Neural cell (in vitro differentiated cells): ENCODE measurements around the gene MOV10L1. TPM values are rescaled to one million over a fixed set of nuclear protein-coding genes. Genes with fewer than 3 reads are reported as not detected.
"Not testable (repeated sequence)": the region's sequence is repeated elsewhere in the genome, so short reads cannot be mapped to it uniquely, and the experiment has no call there.

ENCODE experiments used
- H2AFZ ChIP-seq: fragments of 200-600, 300-800 bp; sonication (generic), shearing (Covaris generic); 2 replicates; pipeline ENCODE4 v1.6.0; 2014; ENCODE audit warnings: low read depth, mild to moderate bottlenecking, antibody characterized with exemption, low read length, moderate library complexity
- H3F3A ChIP-seq: fragments of 200-600 bp; shearing (Covaris generic); 2 replicates; pipeline ENCODE4 v1.6.1; 2016; ENCODE audit warnings: mild to moderate bottlenecking, moderate library complexity, mixed read lengths, antibody characterized with exemption, low read length; ENCODE audit not compliant: insufficient read depth, poor library complexity, severe bottlenecking
- H3K27ac ChIP-seq: fragments of 200-600, 300-800 bp; sonication (generic), shearing (Covaris generic); 2 replicates; pipeline ENCODE4 v1.5.1; 2014; ENCODE audit warnings: mild to moderate bottlenecking, low read length, moderate library complexity
- H3K27me3 ChIP-seq: fragments of 300-800, 200-600 bp; sonication (generic), shearing (Covaris generic); 2 replicates; pipeline ENCODE4 v1.6.0; 2014; ENCODE audit warnings: mild to moderate bottlenecking, low read depth, low read length, moderate library complexity; ENCODE audit not compliant: insufficient read depth
- H3K36me3 ChIP-seq: fragments of 300-800, 200-600 bp; sonication (generic), shearing (Covaris generic); 2 replicates; pipeline ENCODE4 v1.5.1; 2014; ENCODE audit warnings: mild to moderate bottlenecking, antibody characterized with exemption, low read length, moderate library complexity; ENCODE audit not compliant: insufficient read depth
- H3K4me2 ChIP-seq: fragments of 300-800, 200-600 bp; sonication (generic), shearing (Covaris generic); 2 replicates; pipeline ENCODE4 v1.6.0; 2014; ENCODE audit warnings: mild to moderate bottlenecking, low read length
- H3K4me3 ChIP-seq: fragments of 300-800, 200-600 bp; sonication (generic), shearing (Covaris generic); 2 replicates; pipeline ENCODE4 v1.5.1; 2014; ENCODE audit warnings: mild to moderate bottlenecking, low read length, moderate library complexity
- H3K79me2 ChIP-seq: fragments of 200-600 bp; shearing (Covaris generic); replicated peaks from 2 replicates; pipeline ENCODE4 v1.6.0; 2014; ENCODE audit warnings: mild to moderate bottlenecking, low read length, moderate library complexity; ENCODE audit not compliant: insufficient read depth
- H3K9ac ChIP-seq: fragments of 300-800, 200-600 bp; sonication (generic), shearing (Covaris generic); 2 replicates; pipeline ENCODE4 v1.6.1; 2016; ENCODE audit warnings: mild to moderate bottlenecking, low read length, mixed read lengths
- H3K9me2 ChIP-seq: fragments of 200-600 bp; shearing (Covaris generic); 2 replicates; pipeline ENCODE4 v1.6.1; 2016; ENCODE audit warnings: mild to moderate bottlenecking, low read length, mixed read lengths; ENCODE audit not compliant: insufficient read depth
- H3K9me3 ChIP-seq: fragments of 200-600, 300-800 bp; sonication (generic), shearing (Covaris generic); 2 replicates; pipeline ENCODE4 v1.6.1; 2016; ENCODE audit warnings: mild to moderate bottlenecking, mixed run types, low read length, moderate library complexity, mixed read lengths
- H4K20me1 ChIP-seq: fragments of 200-600 bp; shearing (Covaris generic); 2 replicates; pipeline ENCODE4 v1.6.1; 2016; ENCODE audit warnings: mild to moderate bottlenecking, mixed run types; ENCODE audit not compliant: insufficient read depth
- EP300 ChIP-seq: fragments of 450-650 bp; conservative IDR thresholded peaks from 2 replicates; pipeline ENCODE4 v1.6.1; 2014; ENCODE audit warnings: antibody characterized with exemption, mild to moderate bottlenecking, moderate library complexity; ENCODE audit not compliant: poor library complexity, severe bottlenecking
- EZH2 ChIP-seq: fragments of 200-600, 300-800 bp; shearing (Covaris generic), sonication (generic); IDR thresholded peaks from 2 replicates; pipeline ENCODE4 v1.6.1; 2014; ENCODE audit warnings: antibody characterized with exemption, low read length, borderline replicate concordance, mild to moderate bottlenecking; ENCODE audit not compliant: insufficient read depth, poor library complexity, severe bottlenecking
- RAD21 ChIP-seq: fragments of 450-650 bp; conservative IDR thresholded peaks from 2 replicates; pipeline ENCODE4 v1.6.1; 2014; ENCODE audit warnings: antibody characterized with exemption, mild to moderate bottlenecking, moderate library complexity
- SMC3 ChIP-seq: fragments of 450-650 bp; conservative IDR thresholded peaks from 2 replicates; pipeline ENCODE4 v1.6.1; 2014; ENCODE audit warnings: antibody characterized with exemption, mild to moderate bottlenecking, moderate library complexity; ENCODE audit not compliant: poor library complexity
- TAF1 ChIP-seq: IDR thresholded peaks from 2 replicates; pipeline ENCODE4 v1.6.1; 2012; ENCODE audit warnings: low read depth
- polyA plus RNA-seq: library from polyadenylated mRNA; depleted of rRNA; stranded (reverse); fragments of >200 nt; gene quantifications from 2 replicates; pipeline ENCODE4 v1.2.3, GENCODE V29; 2014
- TF ChIP-seq, protein P1 (sequence below): fragments of 450-650 bp; IDR thresholded peaks from 2 replicates; pipeline ENCODE4 v1.5.1; 2014; ENCODE audit warnings: antibody characterized with exemption, mild to moderate bottlenecking, moderate library complexity; ENCODE audit not compliant: poor library complexity, severe bottlenecking
- TF ChIP-seq, protein P2 (sequence below): IDR thresholded peaks from 2 replicates; pipeline ENCODE4 v1.6.1; 2012; ENCODE audit warnings: borderline replicate concordance

The MOV10L1 gene
- polyA plus RNA-seq, 1 donor from 2014 or later: not detected

DNA sequence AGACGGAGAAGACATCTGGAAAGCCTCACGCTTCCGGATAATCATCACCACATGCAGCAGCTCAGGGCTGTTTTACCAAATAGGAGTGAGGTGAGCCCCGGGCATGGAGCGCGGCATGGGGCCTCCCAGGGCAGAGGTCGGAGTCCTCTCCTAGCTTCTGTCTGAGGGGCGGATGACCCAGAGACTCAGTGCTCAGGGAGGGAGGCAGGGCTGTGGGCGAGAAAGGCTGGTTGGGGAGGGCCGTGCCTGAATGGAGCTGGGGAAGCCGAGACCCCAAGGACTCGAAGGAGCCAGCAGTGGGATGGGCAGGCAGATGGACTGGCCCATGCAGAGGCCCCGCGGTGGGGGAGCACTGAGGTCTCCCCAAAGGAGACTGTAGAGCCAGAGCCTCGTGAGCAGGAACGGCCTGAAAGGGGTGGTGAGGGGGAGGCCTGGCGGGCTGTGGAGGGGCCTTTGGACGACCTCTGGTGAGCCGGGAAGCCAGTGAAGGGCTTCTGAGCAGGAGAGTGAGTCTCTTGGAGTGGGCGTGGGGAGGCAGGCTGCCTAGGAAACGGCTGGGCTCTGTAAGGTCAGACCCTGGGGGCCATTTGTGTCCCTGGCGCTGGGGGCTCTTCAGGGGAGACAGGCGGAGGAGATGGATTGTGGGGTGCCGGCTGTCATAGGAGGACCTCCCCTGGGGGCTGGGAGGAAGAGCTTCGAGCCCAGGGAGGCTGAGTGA lies 56.1 kb downstream of the MOV10L1 start:
- H3K9ac ChIP-seq: no peak overlapping the region

DNA sequence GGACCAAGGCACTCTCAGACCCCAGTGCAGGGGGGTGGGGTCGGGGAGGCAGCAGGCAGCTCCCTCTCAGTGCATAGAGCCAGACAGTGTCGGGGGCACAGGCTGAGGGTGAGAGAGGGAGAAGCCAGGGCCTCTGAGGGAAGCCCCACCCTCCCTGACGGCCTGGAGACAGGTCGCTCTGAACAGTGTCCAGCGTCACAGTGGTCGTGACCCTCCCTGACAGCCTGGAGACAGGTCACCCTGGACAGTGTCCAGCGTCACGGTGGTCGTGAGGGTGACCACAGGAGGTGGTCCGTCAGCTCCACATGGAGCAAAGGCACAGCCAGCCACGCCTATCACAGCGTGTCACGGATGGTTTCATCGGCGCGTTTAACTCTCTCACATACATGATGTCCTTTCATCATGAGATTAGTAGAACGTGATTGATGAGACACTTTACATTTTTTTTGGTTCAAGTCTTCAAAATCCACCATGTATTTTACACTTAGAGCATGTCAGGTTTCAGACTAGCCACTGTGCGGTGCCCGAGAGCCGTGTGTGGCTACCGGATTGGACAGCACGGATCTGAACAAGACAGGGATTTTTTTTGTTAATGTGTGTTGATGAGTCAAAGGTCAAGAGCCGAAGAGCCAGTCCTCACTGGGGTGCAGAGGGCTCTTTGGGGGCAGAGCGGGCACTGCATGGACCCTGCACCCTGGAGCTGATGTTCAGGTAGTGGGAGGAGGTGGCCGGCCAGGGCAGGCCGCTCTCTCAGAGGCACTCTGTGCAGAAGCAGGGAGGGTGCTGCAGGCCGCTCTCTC lies 56.8 kb downstream of the MOV10L1 start:
- H3K79me2 ChIP-seq: no peaks in the 10 kb centered on the region
- H3K4me2 ChIP-seq: no peak overlapping the region
- TF ChIP-seq, protein P1, sequence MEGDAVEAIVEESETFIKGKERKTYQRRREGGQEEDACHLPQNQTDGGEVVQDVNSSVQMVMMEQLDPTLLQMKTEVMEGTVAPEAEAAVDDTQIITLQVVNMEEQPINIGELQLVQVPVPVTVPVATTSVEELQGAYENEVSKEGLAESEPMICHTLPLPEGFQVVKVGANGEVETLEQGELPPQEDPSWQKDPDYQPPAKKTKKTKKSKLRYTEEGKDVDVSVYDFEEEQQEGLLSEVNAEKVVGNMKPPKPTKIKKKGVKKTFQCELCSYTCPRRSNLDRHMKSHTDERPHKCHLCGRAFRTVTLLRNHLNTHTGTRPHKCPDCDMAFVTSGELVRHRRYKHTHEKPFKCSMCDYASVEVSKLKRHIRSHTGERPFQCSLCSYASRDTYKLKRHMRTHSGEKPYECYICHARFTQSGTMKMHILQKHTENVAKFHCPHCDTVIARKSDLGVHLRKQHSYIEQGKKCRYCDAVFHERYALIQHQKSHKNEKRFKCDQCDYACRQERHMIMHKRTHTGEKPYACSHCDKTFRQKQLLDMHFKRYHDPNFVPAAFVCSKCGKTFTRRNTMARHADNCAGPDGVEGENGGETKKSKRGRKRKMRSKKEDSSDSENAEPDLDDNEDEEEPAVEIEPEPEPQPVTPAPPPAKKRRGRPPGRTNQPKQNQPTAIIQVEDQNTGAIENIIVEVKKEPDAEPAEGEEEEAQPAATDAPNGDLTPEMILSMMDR: peak; percentile 61
- TF ChIP-seq TAF1: no peak
- TF ChIP-seq EP300: no peak
- TF ChIP-seq RAD21: peak; percentile 56
- TF ChIP-seq SMC3: peak; percentile 25
- no peak for TF ChIP-seq EZH2
- no peaks in the 10 kb centered on the region for H3K9me2 ChIP-seq
- H3K27ac ChIP-seq: peak overlapping the region; percentile 58
- H3K9ac ChIP-seq: peak overlapping the region; percentile 35
- H2AFZ ChIP-seq: no peak overlapping the region
- no peaks in the 10 kb centered on the region for H3K27me3 ChIP-seq
- H4K20me1 ChIP-seq: no peaks in the 10 kb centered on the region
- no peaks in the 10 kb centered on the region for H3K9me3 ChIP-seq
- H3K36me3 ChIP-seq: no peaks in the 10 kb centered on the region
- no peak overlapping the region for H3K4me3 ChIP-seq
- H3F3A ChIP-seq: no peaks in the 10 kb centered on the region

More for the DNA sequence above, 56.1 kb downstream of the MOV10L1 start:
- no peaks in the 10 kb centered on the region for H3K27me3 ChIP-seq
- H3K36me3 ChIP-seq: no peaks in the 10 kb centered on the region
- H4K20me1 ChIP-seq: no peaks in the 10 kb centered on the region
- H3F3A ChIP-seq: no peaks in the 10 kb centered on the region
- no peak overlapping the region for H3K4me3 ChIP-seq
- H3K4me2 ChIP-seq: no peak overlapping the region
- H3K79me2 ChIP-seq: no peaks in the 10 kb centered on the region
- no peak overlapping the region for H3K27ac ChIP-seq
- TF ChIP-seq, protein P2, sequence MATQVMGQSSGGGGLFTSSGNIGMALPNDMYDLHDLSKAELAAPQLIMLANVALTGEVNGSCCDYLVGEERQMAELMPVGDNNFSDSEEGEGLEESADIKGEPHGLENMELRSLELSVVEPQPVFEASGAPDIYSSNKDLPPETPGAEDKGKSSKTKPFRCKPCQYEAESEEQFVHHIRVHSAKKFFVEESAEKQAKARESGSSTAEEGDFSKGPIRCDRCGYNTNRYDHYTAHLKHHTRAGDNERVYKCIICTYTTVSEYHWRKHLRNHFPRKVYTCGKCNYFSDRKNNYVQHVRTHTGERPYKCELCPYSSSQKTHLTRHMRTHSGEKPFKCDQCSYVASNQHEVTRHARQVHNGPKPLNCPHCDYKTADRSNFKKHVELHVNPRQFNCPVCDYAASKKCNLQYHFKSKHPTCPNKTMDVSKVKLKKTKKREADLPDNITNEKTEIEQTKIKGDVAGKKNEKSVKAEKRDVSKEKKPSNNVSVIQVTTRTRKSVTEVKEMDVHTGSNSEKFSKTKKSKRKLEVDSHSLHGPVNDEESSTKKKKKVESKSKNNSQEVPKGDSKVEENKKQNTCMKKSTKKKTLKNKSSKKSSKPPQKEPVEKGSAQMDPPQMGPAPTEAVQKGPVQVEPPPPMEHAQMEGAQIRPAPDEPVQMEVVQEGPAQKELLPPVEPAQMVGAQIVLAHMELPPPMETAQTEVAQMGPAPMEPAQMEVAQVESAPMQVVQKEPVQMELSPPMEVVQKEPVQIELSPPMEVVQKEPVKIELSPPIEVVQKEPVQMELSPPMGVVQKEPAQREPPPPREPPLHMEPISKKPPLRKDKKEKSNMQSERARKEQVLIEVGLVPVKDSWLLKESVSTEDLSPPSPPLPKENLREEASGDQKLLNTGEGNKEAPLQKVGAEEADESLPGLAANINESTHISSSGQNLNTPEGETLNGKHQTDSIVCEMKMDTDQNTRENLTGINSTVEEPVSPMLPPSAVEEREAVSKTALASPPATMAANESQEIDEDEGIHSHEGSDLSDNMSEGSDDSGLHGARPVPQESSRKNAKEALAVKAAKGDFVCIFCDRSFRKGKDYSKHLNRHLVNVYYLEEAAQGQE: no peak
- no peak for TF ChIP-seq EP300
- no peaks in the 10 kb centered on the region for H3K9me2 ChIP-seq
- H2AFZ ChIP-seq: no peak overlapping the region
- H3K9me3 ChIP-seq: no peaks in the 10 kb centered on the region

DNA sequence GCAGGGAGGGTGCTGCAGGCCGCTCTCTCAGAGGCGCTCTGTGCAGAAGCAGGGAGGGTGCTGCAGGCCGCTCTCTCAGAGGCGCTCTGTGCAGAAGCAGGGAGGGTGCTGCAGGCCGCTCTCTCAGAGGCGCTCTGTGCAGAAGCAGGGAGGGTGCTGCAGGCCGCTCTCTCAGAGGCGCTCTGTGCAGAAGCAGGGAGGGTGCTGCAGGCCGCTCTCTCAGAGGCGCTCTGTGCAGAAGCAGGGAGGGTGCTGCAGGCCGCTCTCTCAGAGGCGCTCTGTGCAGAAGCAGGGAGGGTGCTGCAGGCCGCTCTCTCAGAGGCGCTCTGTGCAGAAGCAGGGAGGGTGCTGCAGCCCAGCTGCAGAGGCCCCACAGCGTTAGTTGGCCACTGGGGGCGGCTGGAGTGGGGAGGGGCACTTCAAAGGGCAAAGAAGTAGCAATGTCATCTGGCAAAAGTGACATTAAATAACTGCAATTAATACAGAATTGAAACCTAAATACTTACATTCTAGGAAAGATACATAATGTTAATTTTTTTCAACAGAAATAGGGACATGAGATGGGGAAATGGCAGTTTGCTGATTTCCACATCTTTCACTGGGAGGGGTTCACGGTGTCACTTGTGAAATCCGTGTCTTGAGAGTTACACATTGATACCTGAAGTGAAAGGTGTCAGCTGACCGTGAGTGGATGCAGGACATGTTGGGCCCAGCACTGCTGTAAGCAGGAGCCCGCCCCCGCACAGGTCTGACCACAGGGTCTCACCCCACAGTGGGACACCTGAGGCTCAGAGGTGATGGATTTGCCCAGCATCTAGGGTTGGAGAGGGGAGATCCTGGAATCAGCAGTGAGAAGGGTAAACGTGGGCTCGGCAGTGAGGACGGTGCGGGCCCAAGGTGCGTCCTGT lies 57.7 kb downstream of the MOV10L1 start:
- not testable (repeated sequence) for H3K36me3 ChIP-seq, H2AFZ ChIP-seq, H3K27me3 ChIP-seq, H3K9me3 ChIP-seq, H3K9me2 ChIP-seq, H3K79me2 ChIP-seq, H4K20me1 ChIP-seq, H3F3A ChIP-seq
- Histone ChIP-seq H3K4me3 (peak overlapping the region; percentile 12), H3K27ac (peak overlapping the region; percentile 67), H3K4me2 (peak overlapping the region; percentile 48), H3K9ac (peak overlapping the region; percentile 46)
